ENCODE results near the gene MYBPC1. TPM values are rescaled to one million over a fixed set of nuclear protein-coding genes. Genes with fewer than 3 reads are reported as not detected.

Gene MYBPC1
- total and polyA plus RNA-seq, 3 experiments from 2014 or later: not detected

GRCh38 chr12:101591781-101592180, 3.0 kb upstream of the MYBPC1 start:
- Mint-ChIP-seq H3K36me3 (no peaks in the 10 kb centered on the region), H3K9me3 (no peaks in the 10 kb centered on the region), H3K4me1 (no peaks in the 10 kb centered on the region), H3K27me3 (peaks cover 2 to 25% of the 10 kb centered on the region in 2 donors), H3K27ac (no peak overlapping the region), H3K4me3 (no peak overlapping the region)
- no peak overlapping the region for H3K27ac ChIP-seq (ENCODE audit: low read depth, low read length)
- CTCF ChIA-PET: no interaction called here
- no peaks in the 10 kb centered on the region for H3K4me1 ChIP-seq (ENCODE audit: insufficient read depth, low read length)
- no peak overlapping the region for H3K4me3 ChIP-seq (ENCODE audit: low read length)
- no peaks in the 10 kb centered on the region for H3K9me3 ChIP-seq (ENCODE audit: low read length)
- no peaks in the 10 kb centered on the region for H3K27me3 ChIP-seq (ENCODE audit: insufficient read depth, low read length, poor library complexity, severe bottlenecking)
- DNase-seq: no peak
- no peaks in the 10 kb centered on the region for H3K36me3 ChIP-seq (ENCODE audit: insufficient read depth, low read length)
- POLR2A ChIA-PET: no interaction called here

GRCh38 chr12:101592448-101592847, 2.3 kb upstream of the MYBPC1 start:
- no peaks in the 10 kb centered on the region for H3K4me1 Mint-ChIP-seq

DNA sequence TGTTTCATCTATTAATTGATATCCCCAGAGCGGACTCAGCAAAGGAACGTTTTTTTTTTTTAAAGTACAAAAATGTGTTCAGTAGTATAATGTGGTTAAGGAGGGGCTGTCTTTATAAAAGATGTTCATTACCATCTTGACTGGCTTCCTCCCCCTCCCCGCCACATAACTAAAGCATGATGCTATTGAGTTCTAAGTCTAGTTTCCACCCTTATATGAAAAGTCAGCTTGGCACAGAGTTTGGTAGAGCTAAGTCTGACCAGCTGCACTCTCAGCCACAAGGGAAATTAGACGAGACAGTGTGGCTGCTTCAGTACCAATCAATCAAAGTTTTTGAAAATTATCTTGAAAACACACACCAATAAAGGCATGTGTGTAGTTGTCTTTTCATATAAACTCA, 1.9 kb upstream of the MYBPC1 start:
- no peak overlapping the region for H3K27ac Mint-ChIP-seq
- Histone ChIP-seq H3K27me3 (ENCODE audit: insufficient read depth, low read length, poor library complexity, severe bottlenecking) (no peaks in the 10 kb centered on the region), H3K4me1 (ENCODE audit: insufficient read depth, low read length) (no peaks in the 10 kb centered on the region), H3K27ac (ENCODE audit: low read depth, low read length) (no peak overlapping the region), H3K9me3 (ENCODE audit: low read length) (no peaks in the 10 kb centered on the region), H3K4me3 (ENCODE audit: low read length) (no peak overlapping the region), H3K36me3 (ENCODE audit: insufficient read depth, low read length) (no peaks in the 10 kb centered on the region)
- H3K9me3 Mint-ChIP-seq: no peaks in the 10 kb centered on the region
- no peaks in the 10 kb centered on the region for H3K36me3 Mint-ChIP-seq
- DNase-seq: no peak
- no peak overlapping the region for H3K4me3 Mint-ChIP-seq
- H3K4me1 Mint-ChIP-seq: no peaks in the 10 kb centered on the region
- H3K27me3 Mint-ChIP-seq: peaks cover 1 to 25% of the 10 kb centered on the region in 2 donors
- POLR2A ChIA-PET: no interaction called here
- CTCF ChIA-PET: no interaction called here

More at GRCh38 chr12:101592448-101592847, 2.3 kb upstream of the MYBPC1 start:
- ChIA-PET POLR2A (no interaction called here), CTCF (no interaction called here)
- Mint-ChIP-seq H3K4me3 (no peak overlapping the region), H3K36me3 (no peaks in the 10 kb centered on the region), H3K27me3 (peaks cover 2 to 25% of the 10 kb centered on the region in 2 donors), H3K27ac (no peak overlapping the region), H3K9me3 (no peaks in the 10 kb centered on the region)
- no peak for DNase-seq
- no peak overlapping the region for H3K27ac ChIP-seq (ENCODE audit: low read depth, low read length)
- H3K9me3 ChIP-seq (ENCODE audit: low read length): no peaks in the 10 kb centered on the region
- H3K4me3 ChIP-seq (ENCODE audit: low read length): no peak overlapping the region
- H3K27me3 ChIP-seq (ENCODE audit: insufficient read depth, low read length, poor library complexity, severe bottlenecking): no peaks in the 10 kb centered on the region
- H3K36me3 ChIP-seq (ENCODE audit: insufficient read depth, low read length): no peaks in the 10 kb centered on the region
- no peaks in the 10 kb centered on the region for H3K4me1 ChIP-seq (ENCODE audit: insufficient read depth, low read length)

DNA sequence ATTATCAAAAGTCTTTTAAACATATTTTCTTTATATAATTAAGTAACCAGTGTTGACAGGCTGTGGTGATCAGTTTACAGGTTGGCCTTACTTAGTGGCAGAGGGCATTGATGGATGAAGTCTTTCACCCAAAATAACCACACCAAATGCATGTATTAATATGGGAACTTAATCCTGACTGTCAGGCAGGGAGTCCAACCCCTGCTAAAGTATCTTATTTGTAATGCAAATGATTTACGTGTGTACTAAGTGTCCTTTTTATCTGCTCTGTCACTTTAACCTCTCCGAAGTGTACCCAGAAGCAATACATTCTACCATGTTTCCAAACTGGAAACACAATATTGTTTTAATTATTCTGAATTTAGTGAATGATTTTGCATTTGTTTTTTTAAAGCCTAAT, 1.4 kb downstream of the MYBPC1 start:
- H3K27ac Mint-ChIP-seq: no peak overlapping the region
- H3K4me1 ChIP-seq (ENCODE audit: insufficient read depth, low read length): no peaks in the 10 kb centered on the region
- POLR2A ChIA-PET: no interaction called here
- H3K9me3 ChIP-seq (ENCODE audit: low read length): no peaks in the 10 kb centered on the region
- no peaks in the 10 kb centered on the region for H3K27me3 ChIP-seq (ENCODE audit: insufficient read depth, low read length, poor library complexity, severe bottlenecking)
- H3K4me3 Mint-ChIP-seq: no peak overlapping the region
- H3K36me3 Mint-ChIP-seq: no peaks in the 10 kb centered on the region
- no peaks in the 10 kb centered on the region for H3K9me3 Mint-ChIP-seq
- peaks cover 0 to 19% of the 10 kb centered on the region in 2 donors for H3K27me3 Mint-ChIP-seq
- no peak for DNase-seq
- CTCF ChIA-PET: no interaction called here
- no peak overlapping the region for H3K4me3 ChIP-seq (ENCODE audit: low read length)
- H3K36me3 ChIP-seq (ENCODE audit: insufficient read depth, low read length): no peaks in the 10 kb centered on the region
- H3K27ac ChIP-seq (ENCODE audit: low read depth, low read length): no peak overlapping the region
- no peaks in the 10 kb centered on the region for H3K4me1 Mint-ChIP-seq

- H3K27ac Mint-ChIP-seq: no peak overlapping the region
- no peaks in the 10 kb centered on the region for H3K36me3 Mint-ChIP-seq
- H3K27me3 Mint-ChIP-seq: peaks cover 0 to 19% of the 10 kb centered on the region in 2 donors
- no peaks in the 10 kb centered on the region for H3K9me3 Mint-ChIP-seq
- Histone ChIP-seq H3K4me1 (ENCODE audit: insufficient read depth, low read length) (no peaks in the 10 kb centered on the region), H3K36me3 (ENCODE audit: insufficient read depth, low read length) (no peaks in the 10 kb centered on the region), H3K27me3 (ENCODE audit: insufficient read depth, low read length, poor library complexity, severe bottlenecking) (no peaks in the 10 kb centered on the region), H3K4me3 (ENCODE audit: low read length) (no peak overlapping the region), H3K27ac (ENCODE audit: low read depth, low read length) (no peak overlapping the region), H3K9me3 (ENCODE audit: low read length) (no peaks in the 10 kb centered on the region)
- DNase-seq: no peak
- CTCF ChIA-PET: no interaction called here
- POLR2A ChIA-PET: no interaction called here
- H3K4me1 Mint-ChIP-seq: no peaks in the 10 kb centered on the region
- no peak overlapping the region for H3K4me3 Mint-ChIP-seq
Observed at GRCh38 chr12:101597164-101597563, 2.4 kb downstream of the MYBPC1 start.

DNA sequence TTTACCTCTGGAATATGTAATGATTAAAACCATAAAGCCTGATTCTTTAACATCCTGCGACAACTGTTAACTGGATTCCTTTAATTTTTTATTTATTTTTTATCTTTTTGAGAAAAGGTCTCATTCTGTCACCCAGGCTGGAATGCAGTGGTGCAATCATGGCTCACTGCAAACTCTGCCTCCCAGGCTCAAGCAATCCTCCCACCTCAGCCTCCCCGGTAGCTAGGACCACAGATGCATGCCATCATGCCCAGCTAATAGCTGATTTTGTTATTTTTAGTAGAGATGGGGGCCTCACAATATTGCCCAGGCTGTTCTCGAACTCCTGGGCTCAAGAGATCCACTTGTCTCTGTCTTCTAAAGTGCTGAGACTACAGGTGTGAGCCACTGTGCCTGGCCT, 3.7 kb downstream of the MYBPC1 start:
- Histone ChIP-seq H3K4me1 (ENCODE audit: insufficient read depth, low read length) (no peaks in the 10 kb centered on the region), H3K36me3 (ENCODE audit: insufficient read depth, low read length) (no peaks in the 10 kb centered on the region), H3K27me3 (ENCODE audit: insufficient read depth, low read length, poor library complexity, severe bottlenecking) (no peaks in the 10 kb centered on the region), H3K4me3 (ENCODE audit: low read length) (no peak overlapping the region), H3K9me3 (ENCODE audit: low read length) (no peaks in the 10 kb centered on the region), H3K27ac (ENCODE audit: low read depth, low read length) (no peak overlapping the region)
- no peaks in the 10 kb centered on the region for H3K36me3 Mint-ChIP-seq
- no peak for DNase-seq
- ChIA-PET CTCF (no interaction called here), POLR2A (no interaction called here)
- no peak overlapping the region for H3K27ac Mint-ChIP-seq
- H3K4me3 Mint-ChIP-seq: no peak overlapping the region
- no peaks in the 10 kb centered on the region for H3K4me1 Mint-ChIP-seq
- peaks cover 0 to 12% of the 10 kb centered on the region in 2 donors for H3K27me3 Mint-ChIP-seq
- H3K9me3 Mint-ChIP-seq: no peaks in the 10 kb centered on the region

GRCh38 chr12:101599311-101599710, 4.5 kb downstream of the MYBPC1 start:
- H3K27ac ChIP-seq (ENCODE audit: low read depth, low read length): no peak overlapping the region
- no peak for DNase-seq
- no peaks in the 10 kb centered on the region for H3K27me3 ChIP-seq (ENCODE audit: insufficient read depth, low read length, poor library complexity, severe bottlenecking)
- H3K4me3 ChIP-seq (ENCODE audit: low read length): no peak overlapping the region
- no peaks in the 10 kb centered on the region for H3K4me1 Mint-ChIP-seq
- peaks cover 0 to 10% of the 10 kb centered on the region in 2 donors for H3K27me3 Mint-ChIP-seq
- H3K9me3 Mint-ChIP-seq: no peaks in the 10 kb centered on the region
- POLR2A ChIA-PET: no interaction called here
- no peak overlapping the region for H3K4me3 Mint-ChIP-seq
- no peaks in the 10 kb centered on the region for H3K36me3 ChIP-seq (ENCODE audit: insufficient read depth, low read length)
- no peaks in the 10 kb centered on the region for H3K4me1 ChIP-seq (ENCODE audit: insufficient read depth, low read length)
- no peak overlapping the region for H3K27ac Mint-ChIP-seq
- CTCF ChIA-PET: no interaction called here
- H3K9me3 ChIP-seq (ENCODE audit: low read length): no peaks in the 10 kb centered on the region
- H3K36me3 Mint-ChIP-seq: no peaks in the 10 kb centered on the region

GRCh38 chr12:101599771-101600484, 5.2 kb downstream of the MYBPC1 start:
- Mint-ChIP-seq H3K36me3 (no peaks in the 10 kb centered on the region), H3K4me1 (no peaks in the 10 kb centered on the region), H3K4me3 (no peak overlapping the region), H3K9me3 (no peaks in the 10 kb centered on the region), H3K27me3 (peaks cover 0 to 4% of the 10 kb centered on the region in 2 donors), H3K27ac (peak overlapping the region in 1 of 8 donors; percentile 7)
- Histone ChIP-seq H3K4me3 (ENCODE audit: low read length) (no peak overlapping the region), H3K27ac (ENCODE audit: low read depth, low read length) (no peak overlapping the region), H3K9me3 (ENCODE audit: low read length) (no peaks in the 10 kb centered on the region), H3K4me1 (ENCODE audit: insufficient read depth, low read length) (no peaks in the 10 kb centered on the region), H3K36me3 (ENCODE audit: insufficient read depth, low read length) (no peaks in the 10 kb centered on the region), H3K27me3 (ENCODE audit: insufficient read depth, low read length, poor library complexity, severe bottlenecking) (no peaks in the 10 kb centered on the region)
- DNase-seq: no peak
- CTCF ChIA-PET: no interaction called here
- POLR2A ChIA-PET: no interaction called here

DNA sequence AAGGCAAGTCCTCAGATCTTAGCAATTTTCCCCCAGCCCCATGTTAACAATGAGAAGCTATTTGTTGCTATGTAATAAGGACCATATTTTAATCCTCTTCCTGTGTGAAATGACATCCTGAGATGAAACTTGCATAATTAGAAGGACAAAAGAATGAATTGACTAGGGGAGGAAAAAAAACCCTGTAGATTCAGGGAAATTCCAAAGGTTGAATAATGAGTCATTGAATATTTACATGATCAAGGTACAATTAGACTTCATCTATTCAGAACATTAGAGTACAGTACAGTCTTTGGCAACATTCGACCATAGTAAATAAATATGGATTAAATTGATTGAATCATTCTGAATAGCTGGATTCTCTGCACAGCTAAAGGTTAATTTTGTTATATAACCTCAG, 9.4 kb downstream of the MYBPC1 start:
- Mint-ChIP-seq H3K4me3 (no peak overlapping the region), H3K36me3 (no peaks in the 10 kb centered on the region), H3K4me1 (no peaks in the 10 kb centered on the region), H3K9me3 (no peaks in the 10 kb centered on the region), H3K27ac (no peak overlapping the region), H3K27me3 (peaks cover 0 to 12% of the 10 kb centered on the region in 2 donors)
- Histone ChIP-seq H3K27me3 (ENCODE audit: insufficient read depth, low read length, poor library complexity, severe bottlenecking) (no peaks in the 10 kb centered on the region), H3K9me3 (ENCODE audit: low read length) (no peaks in the 10 kb centered on the region), H3K4me3 (ENCODE audit: low read length) (no peak overlapping the region), H3K27ac (ENCODE audit: low read depth, low read length) (no peak overlapping the region), H3K36me3 (ENCODE audit: insufficient read depth, low read length) (no peaks in the 10 kb centered on the region), H3K4me1 (ENCODE audit: insufficient read depth, low read length) (no peaks in the 10 kb centered on the region)
- DNase-seq: no peak
- POLR2A ChIA-PET: no interaction called here
- CTCF ChIA-PET: no interaction called here
